ENCODE results near the gene C3orf22. TPM values are rescaled to one million over a fixed set of nuclear protein-coding genes. Genes with fewer than 3 reads are reported as not detected.

Gene C3orf22
- total RNA-seq, result not detected in 2 replicates

- Mint-ChIP-seq H3K27me3 (peaks cover 8% of the 10 kb centered on the region), H3K27ac (no peak within 1 kb of the TSS), H3K36me3 (ENCODE audit: low read depth) (no peaks in the 10 kb centered on the region), H3K4me1 (no peaks in the 10 kb centered on the region), H3K4me3 (no peak within 1 kb of the TSS), H3K9me3 (peaks cover 15% of the 10 kb centered on the region)
- ATAC-seq (ENCODE audit: low read depth) (no peak), DNase-seq (no peak)
- ChIA-PET POLR2A (no interaction called here), CTCF (no interaction called here)
- intact Hi-C loops (cut with micrococcal nuclease), result no loop called here
- no peak for TF ChIP-seq CTCF (IDR thresholded peaks at IDR 0.05)
Observed at GRCh38 chr3:126558336-126559071, at the start of gene C3orf22. TSS of gene C3orf22 (minus strand) at chr3:126558932. CDS start at chr3:126553390, 5,542 bp downstream.

GRCh38 chr3:126607214-126607908, 48.6 kb upstream of the C3orf22 start:
- intact Hi-C loops (cut with micrococcal nuclease), result no loop called here
- ChIA-PET CTCF (no interaction called here), POLR2A (no interaction called here)
- ATAC-seq (ENCODE audit: low read depth) (no peak), DNase-seq (no peak)
- peaks cover 13% of the 10 kb centered on the region for H3K27me3 Mint-ChIP-seq
- H3K9me3 Mint-ChIP-seq, result no peaks in the 10 kb centered on the region
- H3K27ac Mint-ChIP-seq, result no peak overlapping the region
- TF ChIP-seq CTCF (IDR thresholded peaks at IDR 0.05), result no peak
- no peak overlapping the region for H3K4me3 Mint-ChIP-seq
- H3K4me1 Mint-ChIP-seq, result no peaks in the 10 kb centered on the region
- H3K36me3 Mint-ChIP-seq (ENCODE audit: low read depth), result no peaks in the 10 kb centered on the region

GRCh38 chr3:126606001-126606400, 47.3 kb upstream of the C3orf22 start:
- Mint-ChIP-seq H3K36me3 (ENCODE audit: low read depth) (no peaks in the 10 kb centered on the region), H3K27me3 (peaks cover 17% of the 10 kb centered on the region), H3K4me3 (no peak overlapping the region), H3K27ac (no peak overlapping the region), H3K4me1 (no peaks in the 10 kb centered on the region), H3K9me3 (no peaks in the 10 kb centered on the region)
- intact Hi-C loops (cut with micrococcal nuclease), result no loop called here
- CTCF ChIA-PET, result no interaction called here
- TF ChIP-seq CTCF (IDR thresholded peaks at IDR 0.05), result no peak
- POLR2A ChIA-PET, result no interaction called here
- ATAC-seq (ENCODE audit: low read depth), result no peak
- DNase-seq, result no peak

- POLR2A ChIA-PET, result no interaction called here
Observed at GRCh38 chr3:126604691-126605090, 46.0 kb upstream of the C3orf22 start.

More at GRCh38 chr3:126604691-126605090, 46.0 kb upstream of the C3orf22 start:
- Mint-ChIP-seq H3K4me3 (no peak overlapping the region), H3K27me3 (peaks cover 17% of the 10 kb centered on the region), H3K9me3 (no peaks in the 10 kb centered on the region), H3K27ac (no peak overlapping the region), H3K36me3 (ENCODE audit: low read depth) (no peaks in the 10 kb centered on the region), H3K4me1 (no peaks in the 10 kb centered on the region)
- intact Hi-C loops (cut with micrococcal nuclease), result no loop called here
- CTCF ChIA-PET, result no interaction called here
- no peak for TF ChIP-seq CTCF (IDR thresholded peaks at IDR 0.05)
- ATAC-seq (ENCODE audit: low read depth) (no peak), DNase-seq (no peak)
